OCI-LY1 (cell line): ENCODE data around the gene DOCK3.

Source experiments
- H2AFZ ChIP-seq: fragments of 200-600 bp; sonication (generic), shearing (Covaris generic); 2 replicates; pipeline ENCODE4 v1.6.0; 2014; ENCODE audit warnings: antibody characterized with exemption, mild to moderate bottlenecking, low read length
- H3F3A ChIP-seq: fragments of 200-600 bp; sonication (generic), shearing (Covaris generic); 2 replicates; pipeline ENCODE4 v1.6.0; 2014; ENCODE audit warnings: mild to moderate bottlenecking, antibody characterized with exemption, low read length, moderate library complexity; ENCODE audit not compliant: insufficient read depth
- H3K27ac ChIP-seq: fragments of 200-600 bp; sonication (generic); 2 replicates; pipeline ENCODE4 v1.5.1; 2014; ENCODE audit warnings: low read length, mixed run types, mild to moderate bottlenecking, low read depth; ENCODE audit not compliant: poor library complexity, severe bottlenecking
- H3K27me3 ChIP-seq: fragments of 200-600 bp; sonication (generic); 2 replicates; pipeline ENCODE4 v1.6.0; 2014; ENCODE audit warnings: antibody characterized with exemption, mild to moderate bottlenecking, low read length, moderate library complexity; ENCODE audit not compliant: insufficient read depth
- H3K36me3 ChIP-seq: fragments of 200-600 bp; sonication (generic); 2 replicates; pipeline ENCODE4 v1.6.1; 2014; ENCODE audit warnings: mild to moderate bottlenecking, antibody characterized with exemption, low read length, moderate library complexity, mixed read lengths; ENCODE audit not compliant: insufficient read depth
- H3K4me1 ChIP-seq: fragments of 200-600 bp; sonication (generic); 2 replicates; pipeline ENCODE4 v1.5.1; 2014; ENCODE audit warnings: mild to moderate bottlenecking, low read length, moderate library complexity; ENCODE audit not compliant: insufficient read depth, severe bottlenecking
- H3K4me2 ChIP-seq: fragments of 200-600 bp; sonication (generic), shearing (Covaris generic); 2 replicates; pipeline ENCODE4 v1.6.1; 2014; ENCODE audit warnings: low read length
- H3K4me3 ChIP-seq: fragments of 200-600 bp; sonication (generic); 2 replicates; pipeline ENCODE4 v1.5.1; 2014; ENCODE audit warnings: low read length, low read depth, mild to moderate bottlenecking, mixed read lengths; ENCODE audit not compliant: poor library complexity, severe bottlenecking
- H3K79me2 ChIP-seq: fragments of 200-600 bp; shearing (Covaris generic); 2 replicates; pipeline ENCODE4 v1.6.1; 2016; ENCODE audit warnings: mixed run types, low read length, mixed read lengths; ENCODE audit not compliant: insufficient read depth
- H3K9ac ChIP-seq: fragments of 200-600 bp; sonication (generic), shearing (Covaris generic); 2 replicates; pipeline ENCODE4 v1.6.1; 2014; ENCODE audit warnings: mild to moderate bottlenecking, low read length, mixed read lengths
- H3K9me2 ChIP-seq: fragments of 200-600 bp; sonication (generic), shearing (Covaris generic); 2 replicates; pipeline ENCODE4 v1.6.1; 2014; ENCODE audit warnings: low read depth, mild to moderate bottlenecking, low read length, mixed read lengths
- H3K9me3 ChIP-seq: fragments of 200-600 bp; shearing (Covaris generic); 2 replicates; pipeline ENCODE4 v1.6.1; 2014; ENCODE audit warnings: low read length, mixed read lengths
- H4K20me1 ChIP-seq: fragments of 200-600 bp; sonication (generic), shearing (Covaris generic); 2 replicates; pipeline ENCODE4 v1.6.0; 2016; ENCODE audit warnings: mild to moderate bottlenecking, low read length; ENCODE audit not compliant: insufficient read depth
- CTCF ChIP-seq: fragments of 200-600 bp; sonication (generic), shearing (Covaris generic); IDR thresholded peaks from 2 replicates; pipeline ENCODE4 v1.5.1; 2017; ENCODE audit warnings: mild to moderate bottlenecking, antibody characterized with exemption, low read length, moderate library complexity, mixed read lengths
- EZH2 ChIP-seq: fragments of 200-600 bp; sonication (generic), shearing (Covaris generic); IDR thresholded peaks from 2 replicates; pipeline ENCODE4 v1.8.0; 2017; ENCODE audit warnings: borderline replicate concordance, mixed run types, mild to moderate bottlenecking, antibody characterized with exemption, low read length, moderate library complexity, mixed read lengths

The DOCK3 gene

GRCh38 chr3:50648944-50649343 lies 25.8 kb upstream of the DOCK3 start:
- TF ChIP-seq EZH2, result no peak
- no peak for TF ChIP-seq CTCF
- no peaks in the 10 kb centered on the region; the same call in 1 of the 2 replicates for H3K27me3 ChIP-seq
- H3K9me2 ChIP-seq, result no peaks in the 10 kb centered on the region

GRCh38 chr3:50649451-50649931 lies 25.2 kb upstream of the DOCK3 start:
- Histone ChIP-seq H3K9ac (no peak overlapping the region), H3F3A (no peaks in the 10 kb centered on the region), H3K4me2 (no peak overlapping the region), H3K9me2 (no peaks in the 10 kb centered on the region), H4K20me1 (no peaks in the 10 kb centered on the region), H3K27me3 (no peaks in the 10 kb centered on the region; the same call in 1 of the 2 replicates), H3K36me3 (no peaks in the 10 kb centered on the region), H3K4me1 (no peaks in the 10 kb centered on the region), H3K27ac (no peak overlapping the region), H3K4me3 (no peak overlapping the region), H2AFZ (no peak overlapping the region), H3K79me2 (no peaks in the 10 kb centered on the region), H3K9me3 (no peaks in the 10 kb centered on the region)
- TF ChIP-seq EZH2, result no peak
- no peak for TF ChIP-seq CTCF

More at GRCh38 chr3:50648944-50649343, 25.8 kb upstream of the DOCK3 start:
- H3K9me3 ChIP-seq, result no peaks in the 10 kb centered on the region
- no peak overlapping the region for H3K27ac ChIP-seq
- no peaks in the 10 kb centered on the region for H3F3A ChIP-seq
- no peak overlapping the region for H3K9ac ChIP-seq
- no peaks in the 10 kb centered on the region for H4K20me1 ChIP-seq
- H3K4me1 ChIP-seq, result no peaks in the 10 kb centered on the region
- no peak overlapping the region for H3K4me2 ChIP-seq
- H3K4me3 ChIP-seq, result no peak overlapping the region
- H3K36me3 ChIP-seq, result no peaks in the 10 kb centered on the region
- no peak overlapping the region for H2AFZ ChIP-seq
- no peaks in the 10 kb centered on the region for H3K79me2 ChIP-seq

- Histone ChIP-seq H3K79me2 (no peaks in the 10 kb centered on the region), H3K4me2 (no peak overlapping the region), H3K9ac (no peak overlapping the region), H3K4me1 (no peaks in the 10 kb centered on the region), H4K20me1 (no peaks in the 10 kb centered on the region), H2AFZ (no peak overlapping the region), H3K27ac (no peak overlapping the region), H3K27me3 (no peaks in the 10 kb centered on the region; the same call in 1 of the 2 replicates), H3K9me2 (no peaks in the 10 kb centered on the region), H3K4me3 (no peak overlapping the region), H3F3A (no peaks in the 10 kb centered on the region), H3K36me3 (no peaks in the 10 kb centered on the region), H3K9me3 (no peaks in the 10 kb centered on the region)
- no peak for TF ChIP-seq CTCF
- no peak for TF ChIP-seq EZH2
Measured at GRCh38 chr3:50650018-50650417, 24.7 kb upstream of the DOCK3 start.
